ENCODE measurements around the gene APAF1.

Gene APAF1

GRCh38 chr12:98725476-98726247 is 80.6 kb downstream of the APAF1 start:
- peak; percentile 69 for DNase-seq

GRCh38 chr12:98727196-98727595 is 82.1 kb downstream of the APAF1 start:
- DNase-seq = no peak

DNA sequence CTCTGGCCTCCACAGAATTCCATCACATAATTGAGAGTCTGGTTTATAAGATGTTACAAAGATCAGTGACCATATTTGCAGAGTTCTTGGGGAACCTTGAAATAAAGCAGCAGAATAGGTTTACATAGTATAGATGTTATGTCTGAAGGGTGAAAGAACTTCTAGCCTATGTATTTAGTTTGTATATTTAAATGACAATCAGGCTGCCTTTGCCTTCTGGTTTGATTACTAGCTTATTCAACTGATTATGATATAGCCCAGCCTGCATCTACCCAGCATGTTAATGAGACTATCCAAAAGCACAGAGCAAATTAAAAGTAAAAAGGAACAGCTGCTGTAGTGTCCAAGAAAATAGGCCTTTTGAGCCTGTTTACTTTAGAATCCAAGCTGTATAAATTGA is 85.3 kb downstream of the APAF1 start:
- no peak for DNase-seq

DNA sequence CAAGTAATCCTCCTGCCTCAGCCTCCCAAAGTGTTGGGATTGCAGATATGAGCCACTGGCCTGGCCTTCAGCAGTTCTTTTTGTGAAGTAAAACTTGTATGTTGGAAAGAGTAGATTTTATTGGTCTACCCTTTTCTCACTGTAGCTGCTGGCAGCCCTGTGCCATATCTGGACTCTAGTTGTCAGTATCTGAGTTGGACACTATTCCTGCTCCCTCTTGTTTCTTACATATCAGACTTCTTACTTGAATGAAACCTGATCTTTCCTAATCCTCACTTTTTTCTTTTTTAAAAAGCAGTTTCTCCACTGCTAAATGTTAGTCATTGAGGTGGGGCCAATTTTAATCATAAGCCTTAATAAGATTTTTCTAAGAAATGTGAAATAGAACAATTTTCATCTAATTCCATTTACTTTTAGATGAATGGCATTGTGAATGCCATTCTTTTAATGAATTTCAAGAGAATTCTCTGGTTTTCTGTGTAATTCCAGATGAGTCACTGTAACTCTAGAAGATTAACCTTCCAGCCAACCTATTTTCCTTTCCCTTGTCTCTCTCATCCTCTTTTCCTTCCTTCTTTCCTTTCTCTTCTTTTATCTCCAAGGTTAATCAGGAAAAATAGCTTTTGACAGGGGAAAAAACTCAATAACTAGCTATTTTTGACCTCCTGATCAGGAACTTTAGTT is 88.7 kb downstream of the APAF1 start:
- no peak for DNase-seq

DNA sequence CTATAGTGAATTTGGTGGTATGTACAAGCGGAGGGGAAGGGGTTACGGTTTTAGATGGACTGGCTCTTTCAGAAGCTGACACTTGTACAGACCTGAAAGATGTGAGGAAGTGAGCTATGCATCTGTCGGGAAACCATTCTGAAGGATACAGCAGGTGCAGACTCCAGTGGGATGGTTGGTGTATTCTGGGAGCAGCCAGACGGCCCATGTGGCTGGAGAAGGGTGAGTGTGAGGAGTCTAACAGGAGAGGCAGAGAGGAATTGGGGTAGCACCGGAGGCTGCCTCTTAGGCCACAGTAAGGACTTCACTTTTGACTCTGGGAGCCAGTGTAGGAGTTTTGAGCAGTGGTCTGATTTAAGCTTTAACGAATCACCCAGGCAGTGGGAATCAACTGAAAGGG is 90.7 kb downstream of the APAF1 start:
- DNase-seq = no peak

DNA sequence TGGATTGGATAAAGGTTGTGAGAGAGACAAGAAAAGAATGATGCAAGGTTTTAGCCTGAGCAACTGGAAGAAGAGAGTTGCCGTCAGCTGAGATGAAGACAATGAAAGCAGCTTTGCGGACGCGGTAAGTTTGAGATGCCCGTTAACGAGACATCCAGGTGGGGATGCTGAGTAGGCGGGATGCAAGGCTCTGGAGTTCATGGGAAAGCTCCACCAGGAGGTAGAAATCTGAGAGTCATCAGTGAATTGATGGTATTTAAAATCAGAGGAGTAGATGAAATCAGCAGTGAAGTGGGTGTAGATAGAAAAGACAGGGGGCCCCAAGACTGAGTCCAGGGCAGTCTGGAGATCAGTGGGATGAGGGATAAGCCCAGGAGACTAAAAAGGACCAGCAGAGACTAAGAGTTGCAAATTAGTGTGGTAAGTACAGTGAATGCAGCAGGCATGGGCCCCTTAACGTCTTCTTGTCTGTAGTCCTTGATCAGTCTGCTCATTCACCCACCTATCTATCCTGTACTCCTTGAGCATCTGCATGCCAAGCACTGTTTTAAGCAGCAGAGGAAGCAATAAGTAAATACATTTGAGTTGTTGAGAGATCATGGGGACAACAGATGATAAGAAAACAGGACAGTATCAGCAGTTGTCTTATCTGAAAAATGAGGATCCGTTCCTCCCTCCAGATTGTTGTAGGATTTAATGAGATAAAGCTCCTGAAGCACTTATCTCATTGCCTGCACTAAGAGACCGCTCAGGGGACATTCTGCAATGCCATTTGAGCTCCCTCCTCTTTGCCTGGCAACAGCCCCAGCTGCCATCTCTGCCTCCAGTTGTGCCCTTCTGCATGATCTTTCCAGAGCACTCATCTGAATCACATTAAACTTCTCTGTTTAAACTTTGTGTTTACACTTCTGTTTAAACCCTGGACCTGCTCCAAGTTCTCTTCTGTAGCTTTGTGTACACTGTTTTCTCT is 91.5 kb downstream of the APAF1 start:
- DNase-seq = no peak

GRCh38 chr12:98737322-98737712 is 92.2 kb downstream of the APAF1 start:
- no peak for DNase-seq

- DNase-seq = no peak
These were observed 92.9 kb downstream of the APAF1 start for GRCh38 chr12:98738002-98738401.

DNA sequence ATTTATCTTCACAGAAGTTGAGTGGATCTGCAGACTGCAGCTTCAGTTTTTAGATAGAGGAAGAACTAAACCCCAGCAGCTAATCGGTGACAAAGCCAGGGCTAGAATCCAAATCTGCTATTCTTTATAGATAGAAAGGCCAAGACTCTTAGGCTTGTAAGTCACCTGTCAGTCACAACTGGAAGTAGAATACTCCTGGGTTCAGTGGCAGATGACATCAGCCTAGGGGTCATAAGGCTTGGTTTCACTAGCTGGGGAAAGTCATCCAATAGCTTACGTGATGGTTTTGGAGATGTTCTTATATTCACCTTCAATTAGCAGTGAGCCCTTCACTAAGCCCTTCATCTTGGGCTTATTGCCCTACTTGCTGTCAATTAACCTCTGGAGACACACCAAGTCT is 93.4 kb downstream of the APAF1 start:
- no peak for DNase-seq

GRCh38 chr12:98740751-98741150 is 95.7 kb downstream of the APAF1 start:
- DNase-seq = no peak

DNA sequence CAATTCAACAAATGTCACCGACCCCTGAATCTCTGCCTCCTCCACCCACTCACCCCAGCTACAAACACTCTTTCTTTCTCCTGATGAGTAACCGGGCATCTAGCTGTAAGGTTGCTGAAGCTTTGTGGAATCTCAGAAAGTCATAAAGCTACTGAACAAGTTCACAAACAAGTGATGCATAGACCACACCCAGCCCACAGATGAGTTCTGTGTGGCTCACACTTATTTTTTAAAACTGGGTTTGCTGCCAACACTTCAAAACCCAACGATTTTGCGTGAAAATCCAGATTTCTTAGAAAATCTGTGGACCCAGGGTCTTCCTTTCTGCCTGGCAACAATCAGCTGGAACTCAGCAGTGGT is 96.1 kb downstream of the APAF1 start:
- DNase-seq = no peak

- no peak for DNase-seq
These were observed 96.6 kb downstream of the APAF1 start for GRCh38 chr12:98741556-98742265.

GRCh38 chr12:98743362-98743953 is 98.4 kb downstream of the APAF1 start:
- DNase-seq = no peak

- no peak for DNase-seq
These were observed 99.6 kb downstream of the APAF1 start for GRCh38 chr12:98744680-98745079.

DNA sequence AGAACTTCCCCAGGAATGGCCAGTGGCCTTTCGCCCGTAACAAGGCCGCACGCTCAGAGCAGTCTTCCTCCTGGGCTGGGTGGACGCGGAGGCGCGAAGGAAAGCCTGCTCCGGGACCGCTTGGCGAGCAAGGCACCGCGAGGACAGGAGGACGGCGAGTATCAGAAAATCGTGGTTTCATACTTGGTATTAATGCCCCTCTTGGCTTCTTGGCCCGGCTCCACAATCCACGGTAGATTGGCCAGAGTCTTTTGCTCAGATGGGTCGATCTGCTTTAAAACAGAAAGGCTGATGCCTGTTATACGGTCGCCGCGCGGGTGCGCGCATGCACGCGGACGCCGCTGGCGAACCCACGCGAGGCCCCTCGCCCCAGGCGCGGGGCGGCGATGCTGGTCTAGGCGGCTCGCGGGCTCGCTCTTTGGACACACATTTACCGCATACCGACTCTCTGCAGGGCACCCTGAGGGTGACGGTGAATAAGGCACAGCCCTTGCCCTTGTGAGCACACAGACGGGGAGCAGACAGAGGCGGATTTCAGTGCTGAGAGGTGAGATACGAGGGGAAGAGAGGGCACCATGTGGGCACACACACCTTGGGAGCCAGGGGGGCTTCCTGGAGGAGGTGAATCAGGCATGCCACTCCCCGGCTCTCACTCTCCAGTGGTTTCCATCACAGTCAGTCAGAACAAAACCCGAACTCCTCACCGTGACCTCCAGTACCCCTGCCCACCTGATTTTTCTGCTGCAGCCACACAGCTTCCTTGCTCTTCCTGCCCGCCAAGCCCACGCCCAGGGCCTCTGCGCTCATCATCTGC is 100.7 kb downstream of the APAF1 start:
- no peak for DNase-seq

DNA sequence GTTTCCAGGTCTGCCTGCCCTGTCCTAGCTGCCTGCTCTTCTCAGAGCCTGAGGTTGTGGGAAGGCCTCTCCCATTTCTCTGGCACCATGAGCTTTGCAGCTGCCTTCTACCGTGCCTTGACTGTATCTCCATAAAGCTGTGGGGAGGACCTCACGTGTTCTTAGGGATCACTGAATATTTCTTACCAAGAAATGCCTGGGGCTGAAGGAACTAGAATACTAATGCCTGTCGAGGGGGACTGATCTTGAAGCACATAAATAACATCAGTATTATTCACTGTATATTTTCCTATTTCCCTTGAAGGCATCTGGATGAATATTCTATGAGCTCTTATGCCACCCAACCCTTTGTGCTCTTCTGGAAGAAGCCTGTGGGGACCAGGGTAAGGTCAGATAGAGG is 103.4 kb downstream of the APAF1 start:
- no peak for DNase-seq

GRCh38 chr12:98750511-98750910 is 105.4 kb downstream of the APAF1 start:
- DNase-seq = peak; percentile 67

DNA sequence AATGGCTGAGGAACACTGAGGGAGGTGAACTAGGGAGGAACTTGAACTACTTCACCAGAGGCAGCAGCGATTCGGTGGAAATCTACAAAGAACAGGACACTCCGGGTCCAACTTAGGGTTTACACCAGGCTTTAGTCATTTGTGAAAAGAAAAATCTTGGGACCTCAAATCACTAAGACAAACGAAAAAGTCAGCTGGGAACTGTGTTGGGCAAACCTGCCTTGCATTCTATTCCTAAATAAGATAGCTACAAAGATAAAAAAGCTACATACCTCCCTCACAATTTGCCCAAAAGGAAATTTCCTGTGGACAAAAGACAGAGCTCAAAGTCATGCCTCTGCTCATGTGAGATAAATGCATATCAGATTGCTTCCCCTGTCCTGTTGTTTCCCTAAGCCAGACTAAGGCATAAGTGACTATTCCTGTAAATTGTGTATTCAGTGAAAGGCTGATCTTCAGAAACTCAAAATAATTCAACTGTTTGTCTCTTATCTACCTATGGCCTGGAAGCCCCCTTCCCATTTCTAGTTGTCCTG is 106.6 kb downstream of the APAF1 start:
- DNase-seq = no peak

GRCh38 chr12:98752726-98753125 is 107.6 kb downstream of the APAF1 start:
- peak; percentile 77 for DNase-seq

DNA sequence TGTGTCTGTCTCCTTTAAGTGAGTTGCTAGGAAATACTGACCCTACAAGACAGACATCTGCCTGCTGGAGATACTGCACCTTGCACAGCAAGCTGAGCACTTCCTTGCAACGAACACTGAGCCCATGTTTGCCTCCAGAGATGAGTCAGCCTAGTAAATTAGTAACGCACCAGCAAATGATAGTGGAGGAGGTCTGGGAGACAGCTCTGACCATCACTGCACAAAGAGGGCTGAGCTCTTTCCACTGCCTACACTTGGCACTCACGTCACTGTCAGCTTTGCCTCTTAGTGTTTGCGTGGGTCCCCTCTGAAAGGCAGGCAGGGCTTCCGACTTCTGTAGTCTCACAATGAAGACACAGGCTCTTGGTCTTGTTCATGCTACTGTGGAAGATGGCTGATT is 109.0 kb downstream of the APAF1 start:
- peak; percentile 49 for DNase-seq

GRCh38 chr12:98755855-98756254 is 110.8 kb downstream of the APAF1 start:
- peak; percentile 81 for DNase-seq
